GM15510 (cell line): ENCODE measurements around the gene SLC25A21.

Source experiments
- POLR2A ChIP-seq: IDR thresholded peaks from 3 replicates; pipeline ENCODE4 v1.6.1; 2011; ENCODE audit warnings: borderline replicate concordance; ENCODE audit not compliant: insufficient read length; ENCODE audit errors: extremely low read depth

SLC25A21 gene

DNA sequence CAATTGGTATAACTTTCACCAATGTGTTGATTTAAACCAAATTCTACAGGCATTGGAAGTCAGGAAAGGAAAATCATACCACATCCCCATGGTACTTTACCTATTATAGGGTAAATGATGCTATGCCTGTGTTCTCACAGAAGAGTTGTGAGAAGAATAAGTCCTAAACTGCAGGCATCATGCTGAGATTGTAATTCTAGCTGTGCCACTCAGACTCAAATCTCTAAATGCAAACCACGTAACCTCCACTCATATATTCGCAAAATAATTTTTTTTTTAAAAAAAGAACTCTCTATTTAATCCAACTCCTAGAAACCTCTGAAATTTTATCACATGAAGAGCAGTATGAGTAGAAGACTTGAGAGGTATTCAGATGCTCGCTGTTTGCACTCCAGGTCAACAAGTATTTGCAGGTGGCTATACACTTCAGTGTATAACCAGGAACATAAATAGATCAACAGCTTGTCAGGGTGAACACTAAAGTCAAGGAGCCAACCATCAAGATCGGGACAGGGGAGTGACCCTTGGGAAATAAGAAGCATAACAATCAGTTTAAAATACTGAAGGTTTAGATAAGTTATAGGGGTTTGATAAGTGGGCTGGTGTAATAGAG lies 110.1 kb downstream of the SLC25A21 start:
- no peak for TF ChIP-seq POLR2A

- no peak for TF ChIP-seq POLR2A
These were observed 110.7 kb downstream of the SLC25A21 start for GRCh38 chr14:37061697-37062096.

DNA sequence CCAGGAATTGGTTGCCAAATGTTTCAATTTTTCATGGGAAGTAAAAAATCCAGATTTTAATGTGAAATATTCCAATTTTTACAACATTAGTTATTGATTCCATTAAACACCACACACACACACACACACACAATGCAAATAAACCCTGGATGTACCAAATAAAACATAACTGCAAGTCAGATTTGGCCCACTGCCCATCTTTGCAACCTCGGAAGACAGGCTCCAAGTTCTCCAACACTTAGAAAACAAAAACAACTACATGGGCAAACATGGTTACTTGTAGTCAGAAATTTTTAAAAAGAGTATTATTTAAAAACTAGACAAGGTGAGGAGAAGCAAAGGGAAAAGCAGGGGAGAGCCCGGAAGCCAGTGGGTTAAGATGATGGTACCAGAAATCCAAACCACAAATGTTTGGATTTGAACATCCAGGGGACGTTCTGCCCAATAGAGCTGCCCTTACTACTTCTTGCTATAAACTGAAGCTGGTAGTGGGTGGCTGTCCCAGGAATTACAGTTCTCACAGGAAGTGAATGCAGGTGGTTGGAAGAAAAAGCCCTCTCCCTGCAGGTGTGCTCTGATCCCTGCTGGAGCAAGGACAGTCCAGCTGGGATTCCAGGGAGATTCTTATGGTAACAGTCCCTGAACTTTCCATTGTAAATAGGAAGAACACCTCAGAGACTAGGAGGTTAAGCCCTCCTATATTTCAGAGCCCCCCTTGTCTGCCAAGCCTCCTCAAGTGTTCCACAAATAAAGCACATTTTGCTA lies 111.7 kb downstream of the SLC25A21 start:
- no peak for TF ChIP-seq POLR2A

DNA sequence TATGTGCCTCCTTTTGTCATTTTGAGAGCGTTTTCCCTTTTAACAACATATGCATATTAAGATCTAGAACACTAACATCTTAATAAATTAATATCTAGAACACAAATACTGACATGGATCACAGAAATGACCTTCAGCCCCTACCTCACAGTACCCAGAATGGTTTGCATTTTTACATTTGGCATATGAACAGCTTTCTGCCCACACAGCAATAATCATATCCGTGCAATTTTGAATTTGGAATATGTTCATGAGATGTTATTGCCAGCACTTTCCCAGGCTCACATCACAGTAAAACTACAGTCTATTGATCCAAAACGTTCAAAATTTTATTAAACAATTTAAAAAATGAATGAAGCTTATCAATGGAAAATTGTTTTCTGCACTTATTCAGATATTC lies 114.6 kb downstream of the SLC25A21 start:
- no peak for TF ChIP-seq POLR2A

- no peak for TF ChIP-seq POLR2A
These were observed 115.9 kb downstream of the SLC25A21 start for GRCh38 chr14:37056473-37056872.

DNA sequence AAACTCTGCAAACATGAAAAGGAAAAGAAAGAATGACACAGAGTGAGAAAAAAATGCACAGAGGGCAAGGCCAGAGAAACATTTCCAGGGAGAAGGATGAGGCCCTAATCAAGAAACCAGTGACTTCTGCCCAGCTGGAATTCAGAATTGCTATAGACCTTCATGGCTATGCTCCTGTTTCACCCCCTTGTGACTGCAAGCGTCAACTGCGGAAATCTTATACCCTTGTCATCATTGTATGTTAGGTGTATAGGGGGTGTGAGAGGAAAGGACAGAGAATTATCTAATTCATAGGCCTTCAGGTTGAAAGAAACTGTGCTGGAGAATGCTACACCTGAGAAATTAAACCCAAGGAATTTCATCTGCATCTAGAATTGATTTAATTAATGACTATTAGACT lies 117.5 kb downstream of the SLC25A21 start:
- no peak for TF ChIP-seq POLR2A

DNA sequence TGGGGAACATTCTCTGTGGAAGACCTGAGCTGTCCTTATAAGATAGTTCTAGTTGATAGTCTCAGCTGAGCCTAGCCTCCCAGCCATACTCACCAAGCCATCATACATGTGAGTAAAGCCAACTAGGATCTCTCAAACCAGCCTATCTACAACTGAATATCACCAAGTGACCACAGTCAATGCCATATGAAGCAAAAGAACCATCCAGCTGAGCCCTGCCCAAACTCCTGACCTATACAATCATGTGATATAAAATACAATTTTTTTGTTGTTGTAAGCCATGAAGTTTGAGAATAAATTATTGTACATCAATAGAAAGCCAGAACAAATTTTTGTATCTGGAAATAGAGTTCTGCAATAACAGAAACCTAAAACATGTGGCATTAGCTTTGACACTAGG lies 118.3 kb downstream of the SLC25A21 start:
- TF ChIP-seq POLR2A: no peak

- TF ChIP-seq POLR2A: no peak
These were observed 120.7 kb downstream of the SLC25A21 start for GRCh38 chr14:37051680-37052079.

DNA sequence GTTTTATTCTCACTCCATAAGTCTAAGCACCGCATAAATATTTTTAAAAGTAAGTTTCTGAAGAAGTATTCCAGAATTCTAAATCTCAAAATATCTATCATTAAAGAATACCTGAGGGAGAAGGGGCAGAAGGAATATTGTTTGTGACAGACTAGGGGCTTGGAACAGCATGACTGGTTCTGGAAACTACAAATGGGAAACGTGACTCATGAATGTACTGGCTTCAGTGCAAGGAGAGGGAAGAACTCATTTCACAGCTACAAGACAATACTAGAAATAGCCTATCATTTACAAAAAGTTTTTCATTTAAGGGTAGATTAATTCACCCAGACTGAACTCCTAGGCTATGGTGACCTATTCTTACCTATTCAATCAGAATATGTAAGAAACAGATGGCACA lies 121.3 kb downstream of the SLC25A21 start:
- TF ChIP-seq POLR2A: no peak

GRCh38 chr14:37048666-37049071 lies 123.7 kb downstream of the SLC25A21 start:
- TF ChIP-seq POLR2A: no peak

- TF ChIP-seq POLR2A: no peak
These were observed 124.4 kb downstream of the SLC25A21 start for GRCh38 chr14:37047996-37048395.

GRCh38 chr14:37047226-37047625 lies 125.2 kb downstream of the SLC25A21 start:
- no peak for TF ChIP-seq POLR2A

GRCh38 chr14:37046815-37047214 lies 125.6 kb downstream of the SLC25A21 start:
- no peak for TF ChIP-seq POLR2A

- TF ChIP-seq POLR2A: no peak
These were observed 126.9 kb downstream of the SLC25A21 start for GRCh38 chr14:37045340-37046061.

GRCh38 chr14:37037636-37038387 lies 134.6 kb downstream of the SLC25A21 start:
- no peak for TF ChIP-seq POLR2A
